Spleen (tissue), 7 donors: ENCODE data around the gene SIAH1.

Experiments
- POLR2A ChIP-seq, 3 donors: fragments of 450-650 bp; IDR thresholded peaks; one replicate each; pipeline ENCODE4 v1.5.1; 2017; ENCODE audit warnings: antibody characterized with exemption in 3 of 3, mild to moderate bottlenecking in 1 of 3
- TF ChIP-seq, protein P1 (sequence below), 11 experiments: fragments of 200-600 bp in 7 of 11; fragments of 450-650 bp in 4 of 11; sonication (generic) in 4 of 11; IDR thresholded peaks in 8 of 11; conservative IDR thresholded peaks in 3 of 11; 1 replicate in 7 of 11; 2 replicates in 4 of 11; pipeline versions ENCODE4 v1.4.0 to v1.8.0; 2016 to 2021; ENCODE audit warnings: antibody characterized with exemption in 11 of 11, inconsistent platforms in 4 of 11, mild to moderate bottlenecking in 1 of 11
- donor health status: DM: no; HTN: no; CAD: no; lungs with moderate emphysema.
- donor health status: DM: no; HTN: no; CAD: no.
- donor health status: DM: no; HTN: no; CAD: no.

DNA sequence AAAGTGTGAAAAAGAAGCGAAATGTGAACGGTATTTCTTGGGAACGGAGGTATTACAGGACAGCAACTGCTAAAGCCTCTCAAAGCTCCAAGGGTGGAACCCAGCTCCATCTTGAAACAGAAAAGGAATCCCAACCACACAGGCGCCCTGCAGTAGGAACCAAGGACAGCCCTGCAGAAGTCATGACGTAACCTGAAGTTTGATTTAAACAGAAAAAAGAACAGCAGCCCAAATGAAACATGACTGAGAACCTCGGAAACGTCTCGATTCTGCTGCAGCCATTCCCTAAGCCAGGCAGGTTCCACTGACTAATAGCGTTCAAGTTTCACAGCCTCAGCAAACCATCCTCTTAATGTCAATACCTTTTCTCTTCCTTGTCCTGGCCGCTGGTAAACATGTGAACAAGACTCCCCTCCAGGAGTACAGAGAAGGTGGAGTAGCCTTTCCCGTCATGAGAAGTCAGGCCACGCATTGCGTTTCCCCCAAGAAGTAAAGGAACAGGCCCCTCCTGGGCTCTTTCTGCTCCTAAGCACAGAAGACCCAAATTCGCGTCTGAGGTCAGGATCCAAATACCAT, 20.1 kb downstream of the SIAH1 start:
- TF ChIP-seq, protein P1, sequence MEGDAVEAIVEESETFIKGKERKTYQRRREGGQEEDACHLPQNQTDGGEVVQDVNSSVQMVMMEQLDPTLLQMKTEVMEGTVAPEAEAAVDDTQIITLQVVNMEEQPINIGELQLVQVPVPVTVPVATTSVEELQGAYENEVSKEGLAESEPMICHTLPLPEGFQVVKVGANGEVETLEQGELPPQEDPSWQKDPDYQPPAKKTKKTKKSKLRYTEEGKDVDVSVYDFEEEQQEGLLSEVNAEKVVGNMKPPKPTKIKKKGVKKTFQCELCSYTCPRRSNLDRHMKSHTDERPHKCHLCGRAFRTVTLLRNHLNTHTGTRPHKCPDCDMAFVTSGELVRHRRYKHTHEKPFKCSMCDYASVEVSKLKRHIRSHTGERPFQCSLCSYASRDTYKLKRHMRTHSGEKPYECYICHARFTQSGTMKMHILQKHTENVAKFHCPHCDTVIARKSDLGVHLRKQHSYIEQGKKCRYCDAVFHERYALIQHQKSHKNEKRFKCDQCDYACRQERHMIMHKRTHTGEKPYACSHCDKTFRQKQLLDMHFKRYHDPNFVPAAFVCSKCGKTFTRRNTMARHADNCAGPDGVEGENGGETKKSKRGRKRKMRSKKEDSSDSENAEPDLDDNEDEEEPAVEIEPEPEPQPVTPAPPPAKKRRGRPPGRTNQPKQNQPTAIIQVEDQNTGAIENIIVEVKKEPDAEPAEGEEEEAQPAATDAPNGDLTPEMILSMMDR (IDR thresholded peaks at IDR 0.05 in 8 of 11, conservative IDR thresholded peaks at IDR 0.05 in 3 of 11) = no peak
- no peak for TF ChIP-seq POLR2A (IDR thresholded peaks at IDR 0.05)
